Stimulated activated CD8-positive, alpha-beta memory T cell treated with anti-CD3 and anti-CD28 coated beads, Interleukin-15, amount 100 ng/mL, for 48 hours (primary cell): Measurements from ENCODE around the gene CHST3.
"Not testable (repeated sequence)": the region's sequence is repeated elsewhere in the genome, so short reads cannot be mapped to it uniquely, and the experiment has no call there.

ENCODE experiments used
- DNase-seq, 2 donors: peaks; one replicate each; pipeline ENCODE4 v3.0.0-alpha.2; 2020; ENCODE audit warnings: low read depth in 2 of 2

Gene CHST3

DNA sequence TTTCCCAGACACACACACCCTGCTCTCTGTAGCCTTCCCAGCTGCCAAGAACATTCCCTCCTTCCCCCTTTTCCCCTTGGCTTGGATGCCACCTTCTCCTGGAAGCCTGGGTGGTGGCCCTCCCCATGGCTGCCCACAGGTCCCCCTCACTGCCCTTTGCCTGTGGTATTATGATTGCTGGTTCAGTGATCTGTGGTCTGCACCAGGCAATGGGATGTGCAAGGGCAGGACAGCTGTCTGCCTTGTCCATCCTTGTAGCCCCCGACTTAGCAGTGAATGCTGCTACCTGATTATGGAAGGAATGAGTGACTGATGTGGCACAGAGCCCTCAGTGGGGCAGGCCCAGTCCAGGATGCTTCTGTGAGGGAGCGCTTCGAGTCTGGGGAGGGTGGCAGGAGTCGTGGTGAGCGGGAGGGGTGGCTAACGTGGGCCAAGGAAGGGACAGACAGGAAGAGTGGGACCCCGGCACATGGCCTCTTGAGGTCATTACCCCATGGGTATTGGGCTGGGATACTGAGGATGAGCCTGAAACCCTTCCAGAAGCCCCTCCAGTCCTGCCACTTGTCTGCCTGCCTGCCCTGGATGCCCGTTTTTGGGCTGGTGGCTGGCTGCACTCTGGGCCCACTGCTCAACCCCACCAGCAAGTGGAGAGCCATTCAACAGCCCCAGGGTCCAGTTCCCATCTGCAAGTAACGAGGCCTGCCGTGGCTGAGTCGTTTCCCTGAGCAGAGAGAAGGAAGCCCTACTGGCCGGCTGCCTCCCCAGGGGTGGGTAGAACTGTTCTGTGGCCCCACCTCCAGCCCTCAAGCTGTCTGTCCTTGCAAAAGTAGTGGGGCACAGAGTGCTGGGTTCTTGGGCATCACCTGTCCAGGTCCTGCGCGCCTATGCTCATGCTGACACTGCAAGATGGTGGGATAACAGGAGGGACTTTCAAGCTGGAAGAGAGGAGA, 8.8 kb downstream of the CHST3 start:
- no peak for DNase-seq

DNA sequence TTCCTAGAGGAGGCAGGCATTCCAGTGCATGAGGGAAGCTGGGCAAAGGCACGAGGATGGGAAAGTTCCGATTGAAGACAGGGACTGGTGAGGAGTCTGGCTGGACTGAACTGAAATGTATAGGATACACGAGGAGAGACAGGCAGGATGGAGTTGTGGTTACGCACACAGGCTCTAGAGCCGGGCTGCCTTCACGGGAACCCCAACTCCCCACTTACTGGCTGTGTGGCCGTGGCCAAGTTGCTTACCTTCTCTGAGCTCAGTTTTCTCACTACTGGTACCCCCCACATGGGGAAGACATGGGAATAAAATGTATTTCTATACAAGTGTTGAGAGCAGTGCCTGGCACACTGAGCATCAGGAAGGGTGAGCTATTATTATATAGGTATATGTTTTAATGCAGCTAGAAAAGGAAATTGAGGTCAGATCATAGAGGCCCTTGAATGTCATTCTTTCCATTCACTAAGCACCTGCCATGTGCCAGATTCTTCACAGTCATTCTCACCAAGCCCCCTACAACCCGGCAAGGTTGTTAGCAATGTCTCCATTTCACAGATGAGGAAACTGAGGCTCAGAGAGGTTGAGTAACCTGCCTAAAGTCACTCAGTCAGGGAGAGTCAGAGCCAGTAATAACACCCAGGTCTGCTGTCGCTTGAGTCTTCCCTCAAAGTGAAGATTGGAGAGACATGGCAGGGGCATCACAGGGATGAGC, 9.7 kb downstream of the CHST3 start:
- no peak for DNase-seq

DNA sequence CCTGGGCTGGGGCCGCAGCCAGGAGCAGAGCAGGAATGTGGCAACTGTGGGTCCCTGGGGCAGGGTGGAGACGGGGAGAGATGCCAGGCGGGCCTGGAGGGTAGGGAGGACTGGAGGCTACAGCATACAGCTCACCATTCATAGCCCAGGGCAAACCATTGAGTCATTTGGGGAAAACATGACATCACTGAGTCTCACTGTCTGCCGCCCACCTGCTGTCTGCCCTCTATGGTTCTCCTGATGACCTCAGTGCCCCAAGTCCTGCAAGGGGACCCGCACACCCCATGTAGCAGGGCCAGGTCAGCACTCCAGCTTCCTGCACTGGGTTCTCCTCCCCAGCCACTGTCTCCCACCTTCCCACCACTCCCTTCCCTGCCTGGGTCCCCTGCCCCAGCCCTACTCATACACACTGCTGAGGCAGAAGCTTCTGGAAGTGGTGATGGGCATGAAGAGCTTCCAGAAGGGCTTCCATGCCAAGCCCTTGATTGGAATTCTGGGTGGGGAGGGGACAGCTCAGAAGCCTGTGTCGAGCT, 10.4 kb downstream of the CHST3 start:
- DNase-seq = peak; percentile 55 to 59

DNA sequence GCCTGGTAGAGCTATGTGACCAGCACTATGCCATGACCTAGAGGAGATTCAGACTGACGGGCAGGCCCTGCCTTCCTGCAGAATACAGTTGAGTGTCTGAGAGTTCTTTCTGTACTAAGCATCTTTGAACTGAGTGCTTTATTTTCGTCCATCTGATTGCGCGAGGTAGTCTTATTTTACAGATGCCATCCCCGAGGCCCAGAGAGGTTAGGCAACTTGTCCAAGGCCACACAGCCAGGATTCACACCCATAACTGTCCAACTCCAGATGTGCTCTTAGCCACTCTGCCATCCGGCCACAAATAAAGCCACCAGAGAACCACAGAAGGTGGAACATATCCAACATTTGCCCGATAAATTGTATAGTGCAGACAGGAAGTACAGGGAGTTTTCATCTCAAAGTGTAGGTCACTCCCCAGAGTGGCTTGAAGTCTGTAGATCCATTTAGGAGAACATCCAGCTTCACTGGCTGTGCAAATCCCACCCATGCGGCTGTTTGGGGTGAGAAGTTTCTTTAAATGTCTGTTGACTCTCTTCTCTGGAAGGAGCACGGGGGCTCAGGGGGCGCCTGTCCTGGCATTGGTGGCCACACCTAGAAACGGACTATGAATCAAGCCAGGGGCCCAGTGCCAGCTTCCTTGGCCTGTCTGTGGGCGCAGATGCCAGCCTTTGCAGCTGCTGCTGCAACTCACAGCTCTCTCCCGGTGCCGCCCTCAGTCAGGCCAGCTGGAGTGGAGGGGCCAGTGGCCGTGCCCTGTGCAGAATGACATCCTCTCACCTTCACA, 11.1 kb downstream of the CHST3 start:
- no peak for DNase-seq

DNA sequence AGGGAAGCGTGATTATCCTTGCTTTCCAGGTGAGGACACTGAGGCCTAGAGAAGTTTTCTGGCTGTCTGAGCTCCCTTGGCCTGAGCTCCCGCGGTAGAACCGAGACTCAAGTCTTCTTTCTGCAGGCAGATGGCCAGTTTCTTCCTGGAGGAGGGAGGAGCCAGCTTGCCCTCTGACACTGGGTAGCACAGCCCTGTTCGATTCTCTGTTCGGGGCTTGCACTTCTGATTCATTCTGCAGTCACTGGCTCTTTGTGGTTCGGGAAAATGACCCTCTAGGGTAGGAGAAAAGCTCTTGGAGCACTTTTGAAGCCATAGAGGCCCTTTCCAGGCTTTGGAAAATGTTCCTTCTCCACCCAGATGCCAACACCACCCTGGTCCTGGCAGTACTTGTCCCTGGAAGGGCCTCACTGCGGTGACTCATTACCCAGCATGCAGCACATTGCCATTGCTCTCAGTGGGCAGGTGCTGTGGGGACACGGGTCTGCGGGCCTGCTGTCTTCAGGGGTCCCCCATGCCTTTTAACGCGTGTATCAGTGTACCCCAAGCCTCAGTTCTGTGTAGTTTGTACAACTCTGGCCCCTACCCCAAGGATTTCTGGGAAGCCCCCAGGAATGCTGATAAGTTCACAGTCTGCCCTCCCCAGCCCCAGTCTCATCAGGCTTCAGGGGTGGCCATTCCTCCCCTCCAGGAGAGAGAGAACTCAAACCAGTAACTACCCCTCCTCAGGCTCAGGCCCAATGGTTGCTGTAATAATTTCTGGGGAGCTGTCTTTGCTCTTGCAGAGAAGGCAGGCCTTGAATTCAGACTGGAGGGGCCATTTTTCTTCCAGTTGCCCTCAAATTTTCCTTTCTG, 11.9 kb downstream of the CHST3 start:
- no peak for DNase-seq

DNA sequence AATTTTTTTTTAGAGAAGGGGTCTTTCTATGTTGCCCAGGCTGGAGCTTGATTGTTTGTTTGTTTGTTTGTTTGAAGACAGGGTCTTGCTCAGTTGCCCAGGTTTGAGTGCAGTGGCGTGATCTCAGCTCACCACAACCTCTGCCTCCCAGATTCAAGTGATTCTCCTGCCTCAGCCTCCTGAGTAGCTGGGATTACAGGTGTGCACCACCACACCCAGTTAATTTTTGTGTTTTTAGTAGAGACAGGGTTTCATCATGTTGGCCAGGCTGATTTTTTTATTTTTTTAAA, 13.4 kb downstream of the CHST3 start:
- DNase-seq = not testable (repeated sequence)

DNA sequence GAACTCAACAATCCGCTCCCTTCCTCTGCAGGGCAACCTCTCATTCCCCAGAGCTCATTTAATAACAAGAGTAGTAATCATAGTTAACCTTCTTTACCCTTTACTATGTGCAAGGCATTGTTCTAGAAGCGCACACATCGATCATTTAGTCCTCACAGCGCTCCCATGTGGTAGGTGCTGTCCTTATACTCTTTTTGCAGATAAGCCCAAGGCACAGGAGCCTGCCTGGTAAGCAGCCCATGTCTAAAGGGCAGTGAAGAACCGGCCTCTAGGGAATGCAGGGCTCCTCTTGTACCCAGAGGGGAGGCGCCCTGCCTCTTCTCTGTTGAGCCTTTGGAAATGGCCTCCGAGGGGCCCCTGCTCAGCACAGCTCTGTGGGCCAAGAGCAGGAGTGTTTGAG, 14.3 kb downstream of the CHST3 start:
- DNase-seq = no peak

DNA sequence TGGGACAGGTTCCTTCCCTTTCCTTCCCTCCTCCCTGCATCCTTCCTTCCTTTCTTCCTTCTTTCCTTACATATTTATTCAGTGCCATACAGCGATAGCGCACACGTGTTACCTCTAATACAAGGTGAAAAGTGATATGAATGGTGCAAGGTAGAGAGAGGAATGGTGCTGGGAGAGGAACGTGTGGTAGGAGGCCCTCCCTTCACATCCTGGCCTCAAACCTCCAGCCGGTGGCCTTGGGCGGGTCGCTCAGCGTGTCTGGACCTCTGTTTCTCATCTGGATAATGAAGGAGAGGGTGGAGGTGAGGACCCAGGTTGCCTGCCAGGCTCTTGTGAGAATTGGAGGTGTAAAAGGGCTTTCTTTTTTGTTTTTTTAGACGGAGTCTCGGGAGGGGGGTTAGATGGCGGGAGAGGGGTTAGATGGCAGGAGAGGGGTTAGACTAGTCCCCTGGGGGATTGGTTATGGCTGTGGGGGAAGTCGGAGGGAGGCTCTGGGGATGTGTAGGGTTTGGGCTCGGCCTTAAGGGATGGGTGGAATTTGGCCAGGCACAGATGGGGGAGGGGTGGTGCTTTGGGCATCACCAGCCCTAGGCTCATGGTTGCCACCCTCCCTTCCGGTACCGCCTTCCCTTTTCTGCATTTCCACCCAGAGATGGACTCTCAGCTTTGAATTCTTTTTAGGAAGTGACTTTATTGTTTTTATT, 14.9 kb downstream of the CHST3 start:
- no peak for DNase-seq

DNA sequence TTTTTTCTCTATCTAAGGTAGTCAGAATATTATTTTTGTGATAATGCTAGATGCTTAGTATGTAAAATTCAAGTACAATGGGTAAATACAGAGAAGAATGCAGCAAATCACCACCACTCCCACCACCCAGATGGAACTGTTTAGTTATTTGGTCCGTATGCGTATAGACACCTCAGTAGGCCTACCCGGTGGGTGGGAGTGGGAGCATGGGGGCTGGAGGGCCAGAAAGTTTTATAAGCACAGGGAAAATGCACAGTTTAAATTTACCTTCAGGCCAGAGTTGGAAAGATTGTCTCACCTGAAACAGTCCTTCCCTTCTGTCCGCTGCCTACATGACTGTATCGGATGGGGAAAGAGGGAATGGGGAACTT, 15.5 kb downstream of the CHST3 start:
- DNase-seq = no peak

DNA sequence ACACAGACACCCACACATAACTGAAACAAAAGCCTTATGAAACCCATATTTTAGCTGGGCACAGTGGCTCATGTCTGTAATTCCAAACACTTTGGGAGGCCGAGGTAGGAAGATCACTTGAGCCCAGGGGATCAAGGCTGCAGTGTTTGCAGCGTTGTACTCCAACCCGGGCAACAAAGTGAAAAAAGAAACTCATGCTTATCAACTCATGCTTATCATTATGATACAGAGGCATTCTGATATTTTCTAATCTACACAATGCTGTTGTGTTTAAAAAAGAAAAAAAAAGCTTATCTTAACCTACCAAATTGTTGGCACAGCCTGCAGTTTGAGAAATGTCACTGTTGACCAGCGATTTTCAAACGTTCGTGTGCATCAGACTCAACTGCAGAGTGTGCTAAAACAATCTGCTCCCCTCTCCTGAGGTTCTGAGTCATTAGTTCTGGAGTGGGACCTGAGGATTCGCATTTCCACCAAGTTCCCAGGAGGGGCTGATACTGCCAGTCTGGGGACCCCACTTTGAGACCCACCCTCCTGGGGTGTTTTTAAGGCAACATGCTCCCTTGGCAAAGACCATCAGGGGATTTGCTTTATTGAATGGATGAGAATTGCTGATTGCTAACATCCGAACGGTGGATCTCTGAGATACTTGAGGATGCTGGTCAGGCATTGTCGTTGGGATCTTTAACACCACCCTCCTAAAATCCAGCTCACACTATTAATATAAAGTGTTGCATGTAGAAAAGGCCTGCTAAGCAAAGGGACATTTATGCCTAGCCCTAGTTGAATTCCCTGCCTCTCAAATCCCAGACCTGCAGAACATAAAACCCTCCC, 16.2 kb downstream of the CHST3 start:
- no peak for DNase-seq

DNA sequence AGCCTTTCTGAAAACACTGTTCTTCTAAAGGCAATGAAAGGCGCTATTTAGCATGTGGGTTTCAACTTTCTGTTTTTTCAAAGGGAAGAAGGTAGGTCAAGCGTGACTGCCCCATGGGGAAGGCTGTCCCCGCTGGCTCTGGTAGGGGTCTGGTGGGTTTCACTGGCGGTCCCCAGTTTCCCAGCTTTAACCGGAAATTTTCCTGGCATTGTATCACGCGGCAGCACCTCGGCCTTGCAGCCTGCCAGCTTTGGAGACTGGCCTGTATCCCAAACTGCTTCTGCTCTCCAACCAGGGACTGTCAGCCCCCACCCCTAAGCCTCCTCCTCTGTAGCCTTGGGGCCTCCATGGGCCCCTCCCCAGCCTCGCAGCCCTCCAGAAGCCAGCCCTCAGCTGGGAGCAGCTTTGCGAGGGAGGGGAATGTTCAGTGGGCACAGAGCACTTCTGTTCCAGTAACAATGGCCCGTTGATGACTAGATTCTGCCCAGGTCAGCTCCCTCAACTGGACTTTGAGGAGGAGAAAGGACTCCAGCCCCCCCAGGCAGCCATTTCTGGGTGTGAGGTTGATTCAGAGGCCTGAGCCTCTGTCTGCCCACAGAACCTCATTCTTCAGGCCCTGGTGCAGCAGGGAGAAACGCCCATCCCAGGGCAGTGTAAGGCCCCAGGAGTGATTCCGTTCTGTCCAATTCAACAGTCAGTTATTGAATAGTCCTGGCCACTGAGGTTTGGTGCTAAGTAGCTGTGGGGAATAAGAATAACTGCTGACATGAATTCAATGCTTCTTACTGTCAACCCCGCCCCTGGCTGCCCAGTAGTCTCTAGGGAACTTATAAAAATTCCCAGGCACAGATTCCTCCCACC, 17.1 kb downstream of the CHST3 start:
- no peak for DNase-seq

DNA sequence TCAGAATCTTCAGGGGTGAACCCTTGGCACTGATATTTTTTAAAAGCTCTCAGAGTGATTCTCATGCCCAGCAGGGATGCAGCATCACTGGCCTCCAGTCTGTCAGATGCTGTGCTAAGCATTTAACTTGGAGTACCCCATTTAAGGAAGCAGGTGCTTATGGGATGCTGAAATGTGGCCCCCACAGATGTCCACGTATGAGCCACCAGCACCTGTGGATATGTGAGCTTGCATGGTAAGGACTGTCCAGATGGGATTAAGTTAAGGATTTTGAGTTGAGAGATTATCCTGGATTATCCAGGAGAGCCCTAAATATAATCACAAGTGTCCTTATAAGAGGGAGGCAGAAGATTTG, 17.7 kb downstream of the CHST3 start:
- no peak for DNase-seq

DNA sequence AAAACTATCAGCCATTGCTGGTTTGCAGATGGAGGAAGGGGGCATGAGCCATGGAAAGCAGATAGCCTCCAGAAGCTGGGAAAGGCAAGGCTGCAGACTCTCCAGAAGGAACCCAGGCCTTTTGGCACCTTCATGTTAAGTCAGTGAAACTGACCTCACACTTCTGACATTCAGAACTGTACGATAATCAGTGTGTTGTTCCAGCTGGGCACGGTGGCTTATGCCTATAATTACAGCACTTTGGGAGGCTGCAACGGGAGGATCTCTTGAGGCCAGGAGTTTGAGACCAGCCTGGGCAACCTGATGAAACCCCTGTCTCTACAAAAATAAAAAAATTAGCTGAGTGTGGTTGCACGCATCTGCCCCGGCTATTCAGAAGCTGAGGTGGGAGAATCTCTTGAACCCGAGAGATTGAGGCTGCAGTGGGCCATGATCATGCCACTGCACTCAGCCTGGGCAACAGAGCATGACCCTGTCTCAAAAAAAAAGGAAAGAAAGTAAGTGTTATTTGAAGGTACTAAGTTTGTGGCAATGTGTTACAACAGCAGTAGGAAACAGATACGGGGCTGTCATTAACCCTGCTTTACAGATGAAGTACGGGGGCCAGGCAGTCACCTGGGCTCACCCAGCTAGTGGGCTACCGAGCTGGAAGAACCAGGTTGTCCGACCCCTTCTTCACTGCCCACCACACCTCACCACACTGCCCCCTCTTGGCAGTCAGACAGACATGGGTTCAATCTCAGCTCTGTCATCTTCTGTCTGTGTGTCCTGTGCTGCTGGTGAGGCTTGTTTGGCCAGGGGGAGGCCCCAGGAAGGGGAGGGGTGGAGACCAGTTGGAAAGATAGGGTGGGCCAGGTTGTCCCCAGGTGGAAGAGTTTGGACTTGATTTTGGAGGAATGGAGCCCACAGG, 18.3 kb downstream of the CHST3 start:
- no peak for DNase-seq

DNA sequence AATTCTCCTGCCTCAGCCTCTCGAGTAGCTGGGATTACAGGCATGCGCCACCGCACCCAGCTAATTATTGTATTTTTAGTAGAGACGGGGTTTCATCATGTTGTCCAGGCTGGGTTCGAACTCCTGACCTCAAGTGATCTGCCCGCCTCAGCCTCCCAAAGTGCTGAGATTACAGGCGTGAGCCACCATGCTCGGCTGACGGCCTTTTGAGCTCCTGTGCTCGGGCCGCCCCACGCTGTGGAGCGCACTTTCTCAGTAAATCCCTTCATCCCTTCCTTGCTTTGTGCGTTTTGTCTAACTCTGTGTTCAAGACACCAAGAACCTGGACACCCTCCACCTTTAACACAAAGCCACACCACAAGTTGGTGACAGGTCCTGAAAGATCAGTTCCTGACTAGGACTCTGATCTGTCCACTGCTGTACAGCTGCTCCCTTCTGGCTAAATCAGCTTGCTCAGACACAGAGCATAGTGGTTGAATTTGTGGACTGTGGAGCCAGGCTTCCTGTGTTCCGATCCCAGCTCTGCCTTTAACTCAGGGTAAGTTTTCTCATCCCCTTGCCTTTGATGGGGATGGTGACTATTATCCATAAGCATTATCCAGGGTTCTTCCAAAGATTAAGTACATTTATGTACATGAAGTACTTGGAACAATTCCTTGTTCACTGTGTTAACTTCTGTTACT, 20.1 kb downstream of the CHST3 start:
- no peak for DNase-seq

DNA sequence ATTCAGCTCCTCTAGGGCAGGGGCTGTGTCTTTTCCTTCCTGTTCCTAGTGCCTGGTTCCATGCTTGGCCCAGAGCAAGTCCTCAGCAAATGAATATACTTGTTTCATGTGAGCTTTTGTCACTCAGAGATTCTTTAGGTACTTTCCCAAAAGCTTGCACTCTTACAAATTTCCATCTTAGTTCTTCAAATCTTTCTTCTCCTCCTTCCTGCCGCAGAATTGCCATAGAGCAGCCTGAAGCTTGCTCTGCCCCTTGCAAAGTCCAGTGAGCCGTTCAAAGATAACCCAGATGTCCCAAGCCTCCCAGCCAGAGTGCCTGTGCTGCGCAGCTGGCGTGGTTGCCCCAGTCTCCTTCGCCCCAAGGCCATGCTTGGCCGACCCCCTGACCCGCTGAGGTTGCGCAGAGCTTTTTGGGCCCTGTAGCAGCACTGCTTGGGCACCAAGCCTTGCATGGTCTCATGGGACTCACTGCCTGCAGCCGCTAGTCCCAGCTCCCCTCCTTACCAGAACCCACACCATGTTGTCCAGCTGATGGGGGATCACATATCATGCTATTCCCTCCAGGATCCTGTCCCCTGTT, 20.7 kb downstream of the CHST3 start:
- no peak for DNase-seq

DNA sequence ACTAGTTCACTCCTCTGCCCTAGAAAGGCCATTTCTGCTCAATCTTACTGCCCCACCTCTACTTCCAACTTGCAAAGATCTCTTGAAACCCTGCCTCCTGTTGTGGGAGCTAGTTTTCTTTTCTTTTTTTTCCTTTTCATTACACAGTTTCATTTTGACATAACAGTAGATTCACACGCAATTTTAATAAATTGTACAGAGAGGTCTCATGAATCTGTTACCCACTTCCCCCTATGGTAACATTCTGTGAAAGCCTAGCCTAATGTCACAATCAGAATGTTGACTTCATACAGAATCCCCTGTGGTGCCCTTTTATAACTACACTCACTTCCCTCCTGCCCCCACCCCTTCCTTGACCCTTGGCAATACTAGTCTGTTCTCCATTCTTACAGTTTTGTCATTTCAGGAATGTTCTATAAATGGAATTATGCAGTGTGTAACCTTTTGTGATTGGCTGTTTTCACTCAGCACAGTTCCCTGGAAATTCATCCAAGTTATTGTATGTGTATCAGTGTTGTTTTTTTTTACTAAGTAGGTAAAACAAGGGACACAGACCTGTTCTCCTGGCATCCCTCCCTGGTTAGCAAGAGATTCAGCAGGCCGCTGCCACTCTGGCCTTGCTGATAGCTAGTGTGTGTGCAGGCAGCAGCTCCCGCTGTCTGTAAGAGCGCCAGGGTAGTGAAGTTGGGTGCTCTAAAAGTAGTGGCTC, 21.5 kb downstream of the CHST3 start:
- DNase-seq = no peak
